ENCODE data around the gene PACRG. TPM values are rescaled to one million over a fixed set of nuclear protein-coding genes. Genes with fewer than 3 reads are reported as not detected.

Gene PACRG
- total RNA-seq, 2 experiments from 2014 or later = 0.66 to 0.81 TPM

DNA sequence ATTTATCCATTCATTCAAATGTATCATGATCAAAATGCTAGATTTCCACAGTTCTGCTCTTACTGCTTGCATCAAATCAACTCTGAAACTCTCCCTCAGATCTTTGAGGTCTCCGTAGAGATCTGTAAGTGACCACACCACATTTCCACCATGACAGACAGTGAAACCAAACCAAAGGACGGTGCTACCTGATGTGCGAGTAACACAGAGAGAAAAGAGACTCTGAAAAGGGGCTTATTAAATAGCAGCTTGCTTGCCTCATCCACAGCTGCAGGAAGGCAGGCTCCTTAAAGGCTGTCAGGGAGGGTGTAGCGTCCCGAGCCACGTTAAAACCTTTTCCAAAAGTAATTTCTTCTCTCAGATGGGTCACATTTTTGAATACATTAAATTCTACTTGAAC is 335.8 kb downstream of the PACRG start:
- no peak for DNase-seq
- Histone ChIP-seq H3K27ac (ENCODE audit: low read depth in 1 of 2, low read length in 2 of 2) (no peak overlapping the region), H3K4me1 (ENCODE audit: insufficient read depth, low read length) (no peaks in the 10 kb centered on the region), H3K9me3 (ENCODE audit: control insufficient read depth in 1 of 2, insufficient read depth in 1 of 2, low read length in 2 of 2) (peaks cover 0 to 13% of the 10 kb centered on the region in 2 experiments), H3K27me3 (ENCODE audit: control insufficient read depth in 1 of 2, insufficient read depth in 2 of 2, low read length in 2 of 2) (no peaks in the 10 kb centered on the region), H3K4me3 (ENCODE audit: low read length) (no peak overlapping the region), H3K36me3 (ENCODE audit: insufficient read depth, low read length) (no peaks in the 10 kb centered on the region)
- peaks cover 11% of the 10 kb centered on the region for H3K9me3 Mint-ChIP-seq
- ChIA-PET CTCF (no interaction called here), POLR2A (no interaction called here)
- H3K4me3 Mint-ChIP-seq = no peak overlapping the region
- H3K27me3 Mint-ChIP-seq = no peaks in the 10 kb centered on the region
- no peak for ATAC-seq (ENCODE audit: poor library complexity)
- intact Hi-C loops (cut with DNase I, micrococcal nuclease) = no loop called here
- TF ChIP-seq, protein P1, sequence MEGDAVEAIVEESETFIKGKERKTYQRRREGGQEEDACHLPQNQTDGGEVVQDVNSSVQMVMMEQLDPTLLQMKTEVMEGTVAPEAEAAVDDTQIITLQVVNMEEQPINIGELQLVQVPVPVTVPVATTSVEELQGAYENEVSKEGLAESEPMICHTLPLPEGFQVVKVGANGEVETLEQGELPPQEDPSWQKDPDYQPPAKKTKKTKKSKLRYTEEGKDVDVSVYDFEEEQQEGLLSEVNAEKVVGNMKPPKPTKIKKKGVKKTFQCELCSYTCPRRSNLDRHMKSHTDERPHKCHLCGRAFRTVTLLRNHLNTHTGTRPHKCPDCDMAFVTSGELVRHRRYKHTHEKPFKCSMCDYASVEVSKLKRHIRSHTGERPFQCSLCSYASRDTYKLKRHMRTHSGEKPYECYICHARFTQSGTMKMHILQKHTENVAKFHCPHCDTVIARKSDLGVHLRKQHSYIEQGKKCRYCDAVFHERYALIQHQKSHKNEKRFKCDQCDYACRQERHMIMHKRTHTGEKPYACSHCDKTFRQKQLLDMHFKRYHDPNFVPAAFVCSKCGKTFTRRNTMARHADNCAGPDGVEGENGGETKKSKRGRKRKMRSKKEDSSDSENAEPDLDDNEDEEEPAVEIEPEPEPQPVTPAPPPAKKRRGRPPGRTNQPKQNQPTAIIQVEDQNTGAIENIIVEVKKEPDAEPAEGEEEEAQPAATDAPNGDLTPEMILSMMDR (IDR thresholded peaks at IDR 0.05) = no peak
- H3K36me3 Mint-ChIP-seq (ENCODE audit: low read depth) = no peaks in the 10 kb centered on the region
- no peak overlapping the region for H3K27ac Mint-ChIP-seq
- H3K4me1 Mint-ChIP-seq (ENCODE audit: low read depth) = no peaks in the 10 kb centered on the region

DNA sequence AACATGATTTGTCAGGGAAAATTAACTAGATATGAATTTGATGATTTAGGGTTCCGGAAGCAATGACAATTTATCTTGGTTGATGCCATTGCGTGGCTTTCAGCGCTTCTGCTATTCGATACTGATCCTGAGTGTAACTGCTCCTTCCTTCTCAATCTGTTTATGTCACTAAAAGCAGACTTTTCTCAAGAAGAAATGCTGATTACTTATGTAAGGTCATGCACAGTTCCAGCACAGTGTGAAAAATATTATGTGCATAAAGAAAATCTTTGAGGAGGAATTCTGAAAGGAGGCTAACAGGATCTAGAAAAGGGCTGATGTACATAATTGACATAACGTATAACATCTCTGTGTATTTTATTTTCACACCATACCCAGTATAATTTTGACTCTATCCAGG is 336.6 kb downstream of the PACRG start:
- H3K9me3 ChIP-seq (ENCODE audit: control insufficient read depth in 1 of 2, insufficient read depth in 1 of 2, low read length in 2 of 2) = peaks cover 0 to 10% of the 10 kb centered on the region in 2 experiments
- DNase-seq = no peak
- ChIA-PET CTCF (no interaction called here), POLR2A (no interaction called here)
- Mint-ChIP-seq H3K4me3 (no peak overlapping the region), H3K36me3 (ENCODE audit: low read depth) (no peaks in the 10 kb centered on the region), H3K27me3 (no peaks in the 10 kb centered on the region), H3K4me1 (ENCODE audit: low read depth) (no peaks in the 10 kb centered on the region), H3K9me3 (peaks cover 12% of the 10 kb centered on the region), H3K27ac (no peak overlapping the region)
- H3K36me3 ChIP-seq (ENCODE audit: insufficient read depth, low read length) = no peaks in the 10 kb centered on the region
- no peaks in the 10 kb centered on the region for H3K27me3 ChIP-seq (ENCODE audit: control insufficient read depth in 1 of 2, insufficient read depth in 2 of 2, low read length in 2 of 2)
- no peak overlapping the region for H3K4me3 ChIP-seq (ENCODE audit: low read length)
- no peak overlapping the region for H3K27ac ChIP-seq (ENCODE audit: low read depth in 1 of 2, low read length in 2 of 2)
- TF ChIP-seq, protein P1 (IDR thresholded peaks at IDR 0.05) = no peak
- intact Hi-C loops (cut with DNase I, micrococcal nuclease) = no loop called here
- H3K4me1 ChIP-seq (ENCODE audit: insufficient read depth, low read length) = no peaks in the 10 kb centered on the region
- ATAC-seq (ENCODE audit: poor library complexity) = no peak

DNA sequence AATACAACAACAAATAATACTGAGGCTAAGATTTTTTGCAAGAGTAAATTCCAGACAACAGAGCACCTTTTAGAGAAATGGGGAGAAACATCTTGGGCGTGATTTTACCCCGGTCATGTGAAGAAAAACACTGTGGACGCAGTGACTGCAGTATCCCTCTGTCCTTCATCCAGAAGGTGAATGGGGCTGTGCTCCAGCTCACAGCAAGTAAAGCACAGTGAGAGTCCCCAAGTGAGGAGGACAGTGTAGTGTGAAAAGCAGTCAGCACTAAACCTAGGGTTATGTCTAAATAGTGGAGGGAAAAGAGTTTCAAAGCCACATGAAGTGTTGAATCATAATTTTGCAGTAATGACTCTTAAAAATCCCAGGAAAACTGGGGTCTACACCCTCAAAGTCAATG is 338.4 kb downstream of the PACRG start:
- ATAC-seq (ENCODE audit: poor library complexity) = no peak
- Mint-ChIP-seq H3K4me3 (no peak overlapping the region), H3K4me1 (ENCODE audit: low read depth) (no peaks in the 10 kb centered on the region), H3K9me3 (peaks cover 19% of the 10 kb centered on the region), H3K36me3 (ENCODE audit: low read depth) (no peaks in the 10 kb centered on the region), H3K27ac (no peak overlapping the region), H3K27me3 (no peaks in the 10 kb centered on the region)
- H3K4me1 ChIP-seq (ENCODE audit: insufficient read depth, low read length) = no peaks in the 10 kb centered on the region
- H3K9me3 ChIP-seq (ENCODE audit: control insufficient read depth in 1 of 2, insufficient read depth in 1 of 2, low read length in 2 of 2) = peaks cover 0 to 10% of the 10 kb centered on the region in 2 experiments
- no peak overlapping the region for H3K27ac ChIP-seq (ENCODE audit: low read depth in 1 of 2, low read length in 2 of 2)
- no peak overlapping the region for H3K4me3 ChIP-seq (ENCODE audit: low read length)
- DNase-seq = no peak
- TF ChIP-seq, protein P1 (IDR thresholded peaks at IDR 0.05) = no peak
- no peaks in the 10 kb centered on the region for H3K36me3 ChIP-seq (ENCODE audit: insufficient read depth, low read length)
- intact Hi-C loops (cut with DNase I, micrococcal nuclease) = no loop called here
- ChIA-PET POLR2A (no interaction called here), CTCF (no interaction called here)
- H3K27me3 ChIP-seq (ENCODE audit: control insufficient read depth in 1 of 2, insufficient read depth in 2 of 2, low read length in 2 of 2) = no peaks in the 10 kb centered on the region
